OCI-LY1 (cell line): ENCODE results near the gene CMTM5.

Experiments used
- EZH2 ChIP-seq: fragments of 200-600 bp; sonication (generic), shearing (Covaris generic); IDR thresholded peaks from 2 replicates; pipeline ENCODE4 v1.8.0; 2017; ENCODE audit warnings: borderline replicate concordance, mixed run types, mild to moderate bottlenecking, antibody characterized with exemption, low read length, moderate library complexity, mixed read lengths
- TF ChIP-seq, protein P1 (sequence below): fragments of 200-600 bp; sonication (generic), shearing (Covaris generic); IDR thresholded peaks from 2 replicates; pipeline ENCODE4 v1.5.1; 2017; ENCODE audit warnings: mild to moderate bottlenecking, antibody characterized with exemption, low read length, moderate library complexity, mixed read lengths

- TF ChIP-seq, protein P1, sequence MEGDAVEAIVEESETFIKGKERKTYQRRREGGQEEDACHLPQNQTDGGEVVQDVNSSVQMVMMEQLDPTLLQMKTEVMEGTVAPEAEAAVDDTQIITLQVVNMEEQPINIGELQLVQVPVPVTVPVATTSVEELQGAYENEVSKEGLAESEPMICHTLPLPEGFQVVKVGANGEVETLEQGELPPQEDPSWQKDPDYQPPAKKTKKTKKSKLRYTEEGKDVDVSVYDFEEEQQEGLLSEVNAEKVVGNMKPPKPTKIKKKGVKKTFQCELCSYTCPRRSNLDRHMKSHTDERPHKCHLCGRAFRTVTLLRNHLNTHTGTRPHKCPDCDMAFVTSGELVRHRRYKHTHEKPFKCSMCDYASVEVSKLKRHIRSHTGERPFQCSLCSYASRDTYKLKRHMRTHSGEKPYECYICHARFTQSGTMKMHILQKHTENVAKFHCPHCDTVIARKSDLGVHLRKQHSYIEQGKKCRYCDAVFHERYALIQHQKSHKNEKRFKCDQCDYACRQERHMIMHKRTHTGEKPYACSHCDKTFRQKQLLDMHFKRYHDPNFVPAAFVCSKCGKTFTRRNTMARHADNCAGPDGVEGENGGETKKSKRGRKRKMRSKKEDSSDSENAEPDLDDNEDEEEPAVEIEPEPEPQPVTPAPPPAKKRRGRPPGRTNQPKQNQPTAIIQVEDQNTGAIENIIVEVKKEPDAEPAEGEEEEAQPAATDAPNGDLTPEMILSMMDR: no peak
- no peak for TF ChIP-seq EZH2
These were observed 16.4 kb upstream of the CMTM5 start for GRCh38 chr14:23360496-23360895.
